Measurements from ENCODE around the gene SCFD2.

GRCh38 chr4:53000560-53000959 is 365.3 kb downstream of the SCFD2 start:
- TF ChIP-seq ZZZ3 (IDR thresholded peaks at IDR 0.05; ENCODE audit: control insufficient read depth, insufficient read length, low read depth) (no peak), TCF7 (IDR thresholded peaks at IDR 0.05; ENCODE audit: borderline replicate concordance) (no peak), LARP7 (IDR thresholded peaks at IDR 0.05) (no peak), EP300 (IDR thresholded peaks at IDR 0.05; ENCODE audit: borderline replicate concordance in 1 of 2, control insufficient read depth in 1 of 2, low read depth in 2 of 2, low read length in 2 of 2) (no peak), EZH2 (IDR thresholded peaks at IDR 0.05; ENCODE audit: borderline replicate concordance, control insufficient read depth, low read depth, low read length) (no peak), PKNOX1 (IDR thresholded peaks at IDR 0.05) (no peak), GABPA (IDR thresholded peaks at IDR 0.05; ENCODE audit: low read depth) (no peak), CBX5 (IDR thresholded peaks at IDR 0.05; ENCODE audit: low read depth) (no peak)
- TF ChIP-seq, protein P1, sequence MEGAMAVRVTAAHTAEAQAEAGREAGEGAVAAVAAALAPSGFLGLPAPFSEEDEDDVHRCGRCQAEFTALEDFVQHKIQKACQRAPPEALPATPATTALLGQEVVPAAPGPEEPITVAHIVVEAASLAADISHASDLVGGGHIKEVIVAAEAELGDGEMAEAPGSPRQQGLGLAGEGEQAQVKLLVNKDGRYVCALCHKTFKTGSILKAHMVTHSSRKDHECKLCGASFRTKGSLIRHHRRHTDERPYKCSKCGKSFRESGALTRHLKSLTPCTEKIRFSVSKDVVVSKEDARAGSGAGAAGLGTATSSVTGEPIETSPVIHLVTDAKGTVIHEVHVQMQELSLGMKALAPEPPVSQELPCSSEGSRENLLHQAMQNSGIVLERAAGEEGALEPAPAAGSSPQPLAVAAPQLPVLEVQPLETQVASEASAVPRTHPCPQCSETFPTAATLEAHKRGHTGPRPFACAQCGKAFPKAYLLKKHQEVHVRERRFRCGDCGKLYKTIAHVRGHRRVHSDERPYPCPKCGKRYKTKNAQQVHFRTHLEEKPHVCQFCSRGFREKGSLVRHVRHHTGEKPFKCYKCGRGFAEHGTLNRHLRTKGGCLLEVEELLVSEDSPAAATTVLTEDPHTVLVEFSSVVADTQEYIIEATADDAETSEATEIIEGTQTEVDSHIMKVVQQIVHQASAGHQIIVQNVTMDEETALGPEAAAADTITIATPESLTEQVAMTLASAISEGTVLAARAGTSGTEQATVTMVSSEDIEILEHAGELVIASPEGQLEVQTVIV (IDR thresholded peaks at IDR 0.05; ENCODE audit: borderline replicate concordance, partially characterized antibody): no peak
- TF ChIP-seq, protein P2, sequence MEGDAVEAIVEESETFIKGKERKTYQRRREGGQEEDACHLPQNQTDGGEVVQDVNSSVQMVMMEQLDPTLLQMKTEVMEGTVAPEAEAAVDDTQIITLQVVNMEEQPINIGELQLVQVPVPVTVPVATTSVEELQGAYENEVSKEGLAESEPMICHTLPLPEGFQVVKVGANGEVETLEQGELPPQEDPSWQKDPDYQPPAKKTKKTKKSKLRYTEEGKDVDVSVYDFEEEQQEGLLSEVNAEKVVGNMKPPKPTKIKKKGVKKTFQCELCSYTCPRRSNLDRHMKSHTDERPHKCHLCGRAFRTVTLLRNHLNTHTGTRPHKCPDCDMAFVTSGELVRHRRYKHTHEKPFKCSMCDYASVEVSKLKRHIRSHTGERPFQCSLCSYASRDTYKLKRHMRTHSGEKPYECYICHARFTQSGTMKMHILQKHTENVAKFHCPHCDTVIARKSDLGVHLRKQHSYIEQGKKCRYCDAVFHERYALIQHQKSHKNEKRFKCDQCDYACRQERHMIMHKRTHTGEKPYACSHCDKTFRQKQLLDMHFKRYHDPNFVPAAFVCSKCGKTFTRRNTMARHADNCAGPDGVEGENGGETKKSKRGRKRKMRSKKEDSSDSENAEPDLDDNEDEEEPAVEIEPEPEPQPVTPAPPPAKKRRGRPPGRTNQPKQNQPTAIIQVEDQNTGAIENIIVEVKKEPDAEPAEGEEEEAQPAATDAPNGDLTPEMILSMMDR (IDR thresholded peaks at IDR 0.05 in 2 of 3, conservative IDR thresholded peaks at IDR 0.05 in 1 of 3; ENCODE audit: control insufficient read depth in 2 of 3, extremely low read depth in 1 of 3, insufficient read depth in 1 of 3, low read depth in 3 of 3, low read length in 3 of 3): no peak
- TF ChIP-seq, protein P3, sequence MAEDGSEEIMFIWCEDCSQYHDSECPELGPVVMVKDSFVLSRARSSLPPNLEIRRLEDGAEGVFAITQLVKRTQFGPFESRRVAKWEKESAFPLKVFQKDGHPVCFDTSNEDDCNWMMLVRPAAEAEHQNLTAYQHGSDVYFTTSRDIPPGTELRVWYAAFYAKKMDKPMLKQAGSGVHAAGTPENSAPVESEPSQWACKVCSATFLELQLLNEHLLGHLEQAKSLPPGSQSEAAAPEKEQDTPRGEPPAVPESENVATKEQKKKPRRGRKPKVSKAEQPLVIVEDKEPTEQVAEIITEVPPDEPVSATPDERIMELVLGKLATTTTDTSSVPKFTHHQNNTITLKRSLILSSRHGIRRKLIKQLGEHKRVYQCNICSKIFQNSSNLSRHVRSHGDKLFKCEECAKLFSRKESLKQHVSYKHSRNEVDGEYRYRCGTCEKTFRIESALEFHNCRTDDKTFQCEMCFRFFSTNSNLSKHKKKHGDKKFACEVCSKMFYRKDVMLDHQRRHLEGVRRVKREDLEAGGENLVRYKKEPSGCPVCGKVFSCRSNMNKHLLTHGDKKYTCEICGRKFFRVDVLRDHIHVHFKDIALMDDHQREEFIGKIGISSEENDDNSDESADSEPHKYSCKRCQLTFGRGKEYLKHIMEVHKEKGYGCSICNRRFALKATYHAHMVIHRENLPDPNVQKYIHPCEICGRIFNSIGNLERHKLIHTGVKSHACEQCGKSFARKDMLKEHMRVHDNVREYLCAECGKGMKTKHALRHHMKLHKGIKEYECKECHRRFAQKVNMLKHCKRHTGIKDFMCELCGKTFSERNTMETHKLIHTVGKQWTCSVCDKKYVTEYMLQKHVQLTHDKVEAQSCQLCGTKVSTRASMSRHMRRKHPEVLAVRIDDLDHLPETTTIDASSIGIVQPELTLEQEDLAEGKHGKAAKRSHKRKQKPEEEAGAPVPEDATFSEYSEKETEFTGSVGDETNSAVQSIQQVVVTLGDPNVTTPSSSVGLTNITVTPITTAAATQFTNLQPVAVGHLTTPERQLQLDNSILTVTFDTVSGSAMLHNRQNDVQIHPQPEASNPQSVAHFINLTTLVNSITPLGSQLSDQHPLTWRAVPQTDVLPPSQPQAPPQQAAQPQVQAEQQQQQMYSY (CRISPR knock-in tag; IDR thresholded peaks at IDR 0.05): no peak
